Mesothelial cell of epicardium (in vitro differentiated cells): Measurements from ENCODE around the gene STRIP2. TPM values are rescaled to one million over a fixed set of nuclear protein-coding genes. Genes with fewer than 3 reads are reported as not detected.
"Not testable (repeated sequence)": the region's sequence is repeated elsewhere in the genome, so short reads cannot be mapped to it uniquely, and the experiment has no call there.

Source experiments
- DNase-seq, 2 experiments: peaks; one replicate each; pipeline ENCODE4 v3.0.0; 2021; ENCODE audit warnings: low spot score in 2 of 2; ENCODE audit not compliant: unreplicated experiment in 2 of 2
- H3K27ac Mint-ChIP-seq: 2 replicates; pipeline ENCODE4 v1.8.0; 2021; ENCODE audit warnings: mixed read lengths
- H3K27me3 Mint-ChIP-seq: 2 replicates; pipeline ENCODE4 v1.8.0; 2021; ENCODE audit warnings: low read depth, mixed read lengths
- H3K36me3 Mint-ChIP-seq: 2 replicates; pipeline ENCODE4 v1.8.0; 2021; ENCODE audit warnings: mixed read lengths
- H3K4me1 Mint-ChIP-seq: 2 replicates; pipeline ENCODE4 v1.8.0; 2021; ENCODE audit warnings: mixed read lengths
- H3K4me3 Mint-ChIP-seq: 2 replicates; pipeline ENCODE4 v1.8.0; 2021; ENCODE audit warnings: mild to moderate bottlenecking, moderate library complexity, mixed read lengths
- H3K9me3 Mint-ChIP-seq: 2 replicates; pipeline ENCODE4 v1.8.0; 2021; ENCODE audit warnings: mixed read lengths
- CTCF ChIP-seq: fragments of 200-600 bp; sonication (generic); IDR thresholded peaks from one replicate; pipeline ENCODE4 v1.5.0; 2021; ENCODE audit warnings: antibody characterized with exemption; ENCODE audit not compliant: unreplicated experiment
- total RNA-seq: library from RNA; stranded (reverse); gene quantifications from 3 replicates; pipeline ENCODE4 v1.2.1, GENCODE V29; 2021

Gene STRIP2
- total RNA-seq, 1 donor from 2014 or later, result 1.8 TPM

GRCh38 chr7:129531721-129532120 is 97.5 kb downstream of the STRIP2 start:
- no peak for DNase-seq
- H3K4me1 Mint-ChIP-seq, result no peaks in the 10 kb centered on the region
- no peaks in the 10 kb centered on the region for H3K36me3 Mint-ChIP-seq
- no peaks in the 10 kb centered on the region for H3K9me3 Mint-ChIP-seq
- TF ChIP-seq CTCF, result no peak
- H3K4me3 Mint-ChIP-seq, result no peak overlapping the region
- H3K27ac Mint-ChIP-seq, result no peak overlapping the region
- H3K27me3 Mint-ChIP-seq, result peaks cover 3% of the 10 kb centered on the region

- Mint-ChIP-seq H3K36me3 (no peaks in the 10 kb centered on the region), H3K4me1 (no peaks in the 10 kb centered on the region), H3K27ac (no peak overlapping the region), H3K9me3 (no peaks in the 10 kb centered on the region), H3K4me3 (no peak overlapping the region), H3K27me3 (peaks cover 2% of the 10 kb centered on the region)
- no peak for DNase-seq
- no peak for TF ChIP-seq CTCF
These were observed 98.1 kb downstream of the STRIP2 start for GRCh38 chr7:129532375-129532774.

GRCh38 chr7:129534558-129535274 is 100.5 kb downstream of the STRIP2 start:
- DNase-seq, H3K4me1 Mint-ChIP-seq, H3K9me3 Mint-ChIP-seq, H3K4me3 Mint-ChIP-seq, H3K27me3 Mint-ChIP-seq, H3K27ac Mint-ChIP-seq, H3K36me3 Mint-ChIP-seq: not testable (repeated sequence)

GRCh38 chr7:129535896-129536295 is 101.7 kb downstream of the STRIP2 start:
- H3K27ac Mint-ChIP-seq, result no peak overlapping the region
- H3K36me3 Mint-ChIP-seq, result no peaks in the 10 kb centered on the region
- no peaks in the 10 kb centered on the region for H3K4me1 Mint-ChIP-seq
- H3K4me3 Mint-ChIP-seq, result no peak overlapping the region
- TF ChIP-seq CTCF, result no peak
- no peaks in the 10 kb centered on the region for H3K9me3 Mint-ChIP-seq
- no peaks in the 10 kb centered on the region for H3K27me3 Mint-ChIP-seq
- DNase-seq, result no peak

- TF ChIP-seq CTCF, result no peak
- no peak overlapping the region for H3K4me3 Mint-ChIP-seq
- H3K27ac Mint-ChIP-seq, result no peak overlapping the region
- H3K4me1 Mint-ChIP-seq, result no peaks in the 10 kb centered on the region
- H3K27me3 Mint-ChIP-seq, result no peaks in the 10 kb centered on the region
- no peaks in the 10 kb centered on the region for H3K36me3 Mint-ChIP-seq
- no peak for DNase-seq
- H3K9me3 Mint-ChIP-seq, result no peaks in the 10 kb centered on the region
These were observed 102.1 kb downstream of the STRIP2 start for GRCh38 chr7:129536323-129536722.

Other genes with a start within 250 kb of the STRIP2 start
- 134 to 135 TPM (median 134 TPM) in 3 replicates for gene SMO, start 245.8 kb upstream of the STRIP2 start, total RNA-seq
- 22.8 to 23.9 TPM (median 23.3 TPM) in 3 replicates for gene AHCYL2, start 209.4 kb upstream of the STRIP2 start, total RNA-seq
- 2.0 to 2.8 TPM (median 2.5 TPM) in 3 replicates for gene SMKR1, start 68.1 kb downstream of the STRIP2 start, total RNA-seq
- 26.2 to 26.6 TPM (median 26.3 TPM) in 3 replicates for gene NRF1, start 177.3 kb downstream of the STRIP2 start, total RNA-seq